ENCODE measurements around the gene NOS3. TPM values are rescaled to one million over a fixed set of nuclear protein-coding genes. Genes with fewer than 3 reads are reported as not detected.

NOS3 gene
- total RNA-seq = 1 to 10 TPM; 1.4 to 3.2 (median 2.2) TPM

DNA sequence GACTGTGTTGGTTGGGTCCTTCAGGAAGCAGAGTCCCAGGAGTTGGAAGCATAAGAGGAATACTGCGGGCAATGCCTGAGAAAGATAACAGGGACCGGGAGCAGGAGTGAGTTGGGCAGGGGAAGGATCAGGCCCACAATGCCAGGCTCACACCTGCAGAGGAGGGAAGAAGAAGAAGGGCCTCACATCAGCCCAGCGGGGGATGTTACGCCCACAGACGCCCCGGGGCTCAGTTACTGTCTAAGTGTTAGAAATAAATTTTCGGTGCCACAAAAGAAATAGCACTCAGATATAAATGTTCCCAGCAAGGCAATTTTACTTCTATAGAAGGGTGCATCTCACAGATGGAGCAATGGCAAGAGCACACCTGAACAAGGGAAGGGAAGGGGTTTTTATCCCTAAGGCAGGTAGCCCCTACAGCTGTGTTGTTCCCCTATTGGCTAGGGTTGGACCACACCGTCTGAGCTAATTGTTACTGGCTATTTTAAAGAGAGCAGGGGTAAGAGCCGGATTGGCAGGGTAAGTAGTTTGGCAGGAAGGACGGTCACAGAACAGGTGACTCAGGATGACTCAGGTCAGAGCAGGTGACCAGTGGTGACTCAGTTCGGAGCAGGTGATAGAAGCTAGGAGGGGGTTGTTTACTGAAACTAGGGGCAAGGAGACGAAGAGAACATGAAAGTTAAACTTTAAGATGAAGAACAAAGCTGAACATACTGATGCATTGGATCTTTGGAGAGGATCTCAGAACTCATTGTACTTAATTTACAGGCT is at the start of gene NOS3:
TSS of gene NOS3 (plus strand) at position 602 of the 771 bp plus-strand sequence. CDS start 2,787 bp downstream, outside the sequence.
- peaks cover 0 to 53% (median 20%) of the 10 kb centered on the region in 3 donors for H3K4me1 ChIP-seq
- no peak for DNase-seq
- no peaks in the 10 kb centered on the region for H3K36me3 ChIP-seq
- H3K27me3 ChIP-seq = peaks cover 0 to 20% (median 0%) of the 10 kb centered on the region in 4 donors
- intact Hi-C loops (cut with DNase I) = no loop called here
- peak within 1 kb of the TSS in 2 of 4 donors; percentile 30 to 75 for H3K27ac ChIP-seq
- H3K4me3 ChIP-seq = no peak within 1 kb of the TSS
- H3K9me3 ChIP-seq = peaks cover 0 to 23% (median 9%) of the 10 kb centered on the region in 3 donors
- TF ChIP-seq POLR2A (IDR thresholded peaks at IDR 0.05) = no peak
- TF ChIP-seq, protein P1, sequence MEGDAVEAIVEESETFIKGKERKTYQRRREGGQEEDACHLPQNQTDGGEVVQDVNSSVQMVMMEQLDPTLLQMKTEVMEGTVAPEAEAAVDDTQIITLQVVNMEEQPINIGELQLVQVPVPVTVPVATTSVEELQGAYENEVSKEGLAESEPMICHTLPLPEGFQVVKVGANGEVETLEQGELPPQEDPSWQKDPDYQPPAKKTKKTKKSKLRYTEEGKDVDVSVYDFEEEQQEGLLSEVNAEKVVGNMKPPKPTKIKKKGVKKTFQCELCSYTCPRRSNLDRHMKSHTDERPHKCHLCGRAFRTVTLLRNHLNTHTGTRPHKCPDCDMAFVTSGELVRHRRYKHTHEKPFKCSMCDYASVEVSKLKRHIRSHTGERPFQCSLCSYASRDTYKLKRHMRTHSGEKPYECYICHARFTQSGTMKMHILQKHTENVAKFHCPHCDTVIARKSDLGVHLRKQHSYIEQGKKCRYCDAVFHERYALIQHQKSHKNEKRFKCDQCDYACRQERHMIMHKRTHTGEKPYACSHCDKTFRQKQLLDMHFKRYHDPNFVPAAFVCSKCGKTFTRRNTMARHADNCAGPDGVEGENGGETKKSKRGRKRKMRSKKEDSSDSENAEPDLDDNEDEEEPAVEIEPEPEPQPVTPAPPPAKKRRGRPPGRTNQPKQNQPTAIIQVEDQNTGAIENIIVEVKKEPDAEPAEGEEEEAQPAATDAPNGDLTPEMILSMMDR (IDR thresholded peaks at IDR 0.05) = no peak
- 68 to 76% methylated on average over 12 of the region's 12 CpGs for WGBS, 2 donors

DNA sequence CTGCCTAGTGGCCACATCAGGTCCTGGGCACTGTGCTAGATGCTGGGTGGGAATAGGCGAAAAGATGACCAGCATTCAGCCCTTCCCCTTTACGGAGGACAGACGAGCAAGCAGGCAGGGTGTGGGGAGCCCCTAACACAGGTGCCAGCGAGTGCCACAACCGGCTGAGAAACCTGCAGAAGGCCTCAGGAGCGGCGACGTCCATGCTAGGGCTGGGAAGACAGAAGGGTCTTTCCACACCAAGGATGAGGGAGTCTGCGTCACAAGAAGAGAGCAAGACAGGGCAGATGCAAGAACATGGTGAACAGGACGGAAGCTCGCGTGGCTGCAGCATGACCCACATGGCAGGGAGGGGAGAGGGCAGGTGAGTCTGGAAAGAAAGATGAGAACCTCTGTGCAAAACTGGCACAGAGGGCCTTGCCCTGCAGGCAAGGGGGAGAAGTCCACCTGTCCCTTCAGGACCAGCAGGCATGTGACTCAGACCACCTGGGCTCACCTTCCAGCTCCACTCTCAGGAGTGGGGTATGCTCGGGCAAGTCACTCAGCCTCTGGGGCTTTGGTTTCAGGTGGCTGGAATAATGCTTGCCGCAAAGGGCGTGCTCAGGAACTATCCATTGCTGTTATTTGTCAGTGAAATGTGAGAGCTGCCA is 49.3 kb upstream of the NOS3 start:
- Histone ChIP-seq H3K9me3 (no peaks in the 10 kb centered on the region), H3K4me3 (no peak overlapping the region), H3K4me1 (peaks cover 0 to 63% (median 13%) of the 10 kb centered on the region in 3 donors), H3K27me3 (peaks cover 0 to 67% (median 0%) of the 10 kb centered on the region in 4 donors), H3K27ac (no peak overlapping the region), H3K36me3 (no peaks in the 10 kb centered on the region)
- TF ChIP-seq POLR2A (IDR thresholded peaks at IDR 0.05) = no peak
- TF ChIP-seq, protein P1 (IDR thresholded peaks at IDR 0.05) = no peak
- WGBS, 2 donors = 79 to 80% methylated on average over 4 to 12 of the region's 15 CpGs
- intact Hi-C loops (cut with DNase I) = no loop called here
- no peak for DNase-seq

DNA sequence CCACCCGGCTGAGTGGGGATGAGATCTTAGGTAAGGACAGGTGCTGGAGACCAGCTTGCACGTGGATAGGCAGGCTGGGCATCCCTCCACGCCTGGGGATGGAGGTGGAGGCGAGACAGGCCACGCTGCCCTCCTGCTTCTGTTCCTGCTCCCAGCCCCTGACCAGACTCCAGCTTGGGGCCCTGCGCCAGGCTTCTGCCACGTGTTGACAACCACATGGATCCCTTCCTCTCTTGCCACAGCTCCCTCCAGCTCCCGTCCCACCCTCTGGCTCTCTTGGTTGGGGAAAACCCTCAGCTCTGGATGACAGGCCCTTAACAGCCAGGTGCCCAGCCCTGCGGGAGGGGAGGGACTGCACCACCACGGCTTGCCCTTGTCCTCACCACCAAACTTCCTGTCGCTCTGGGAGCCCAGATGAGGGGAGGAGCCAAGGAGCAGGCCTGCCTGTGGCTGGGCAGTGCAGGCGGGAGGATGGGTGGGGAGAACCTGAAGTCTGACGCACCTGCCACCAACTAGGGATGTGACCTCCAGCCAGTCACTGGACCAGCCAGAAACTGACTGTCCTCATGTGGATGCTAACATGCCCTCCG is 48.7 kb upstream of the NOS3 start:
- no peak overlapping the region for H3K4me3 ChIP-seq
- H3K27ac ChIP-seq = no peak overlapping the region
- intact Hi-C loops (cut with DNase I) = no loop called here
- TF ChIP-seq POLR2A (IDR thresholded peaks at IDR 0.05) = no peak
- TF ChIP-seq, protein P1 (IDR thresholded peaks at IDR 0.05) = no peak
- H3K27me3 ChIP-seq = peaks cover 0 to 67% (median under 1%) of the 10 kb centered on the region in 4 donors
- DNase-seq = no peak
- H3K4me1 ChIP-seq = peaks cover 0 to 69% (median 13%) of the 10 kb centered on the region in 3 donors
- H3K36me3 ChIP-seq = no peaks in the 10 kb centered on the region
- WGBS, 2 donors = 56% methylated on average over 7 of the region's 14 CpGs; no CpG with 5 or more reads in 1 of the 2 donors
- no peaks in the 10 kb centered on the region for H3K9me3 ChIP-seq

DNA sequence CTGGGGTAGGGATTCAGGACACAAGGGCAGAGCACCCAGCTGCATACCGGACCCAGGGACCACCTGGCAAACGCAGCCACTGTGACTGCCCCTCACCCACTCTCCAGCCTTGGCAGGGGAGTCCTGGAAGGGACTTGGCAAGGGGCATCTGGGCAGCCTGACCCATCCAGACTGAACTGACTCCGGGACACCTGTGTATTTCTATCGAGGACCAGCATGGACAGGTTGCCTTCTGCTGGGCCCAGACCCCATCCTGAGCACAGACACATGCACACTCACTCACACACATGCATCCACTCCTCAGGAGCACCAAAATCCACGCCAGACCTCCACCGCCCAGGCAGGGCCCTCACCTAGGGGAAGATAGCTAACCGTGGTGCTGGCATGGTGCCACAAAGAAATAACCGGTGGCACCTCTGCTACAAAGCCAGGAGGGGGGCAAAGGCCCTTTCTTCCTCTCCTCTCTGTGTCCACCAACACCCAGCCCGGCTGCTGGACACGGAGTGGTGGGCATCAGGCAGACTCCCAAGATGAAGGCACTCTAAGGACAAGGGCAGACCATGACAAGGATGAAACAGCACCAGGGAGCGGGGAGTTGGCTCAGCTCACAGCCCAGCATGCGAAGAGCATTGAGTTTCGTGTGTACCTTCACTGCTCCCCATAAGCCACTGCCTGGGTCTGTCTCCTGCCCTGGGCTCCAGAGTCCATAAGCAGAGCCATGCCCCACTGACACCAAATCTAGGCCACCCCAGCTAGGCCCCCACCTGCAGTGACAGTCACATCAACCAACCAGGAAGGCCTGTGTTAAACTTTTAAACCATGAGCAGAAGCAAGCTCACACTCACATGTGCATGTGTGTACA is 48.0 kb upstream of the NOS3 start:
- WGBS, 2 donors = 76 to 83% methylated on average over 4 to 8 of the region's 13 CpGs
- intact Hi-C loops (cut with DNase I) = no loop called here
- Histone ChIP-seq H3K27ac (no peak overlapping the region), H3K4me3 (no peak overlapping the region), H3K4me1 (peaks cover 0 to 71% (median 10%) of the 10 kb centered on the region in 3 donors), H3K27me3 (peaks cover 0 to 67% (median 2%) of the 10 kb centered on the region in 4 donors), H3K36me3 (no peaks in the 10 kb centered on the region), H3K9me3 (no peaks in the 10 kb centered on the region)
- DNase-seq = no peak
- TF ChIP-seq, protein P1 (IDR thresholded peaks at IDR 0.05) = no peak
- no peak for TF ChIP-seq POLR2A (IDR thresholded peaks at IDR 0.05)

Data from esophagus squamous epithelium (tissue), 5 donors.